Smooth muscle cell (in vitro differentiated cells): ENCODE measurements around the gene COL7A1. TPM values are rescaled to one million over a fixed set of nuclear protein-coding genes. Genes with fewer than 3 reads are reported as not detected.

Experiments used
- DNase-seq: peaks from one replicate; lab custom pipeline; 2025; ENCODE audit not compliant: unreplicated experiment; lab: John Stamatoyannopoulos, UW
- H2AFZ ChIP-seq: fragments of 200-600 bp; sonication (generic); 2 replicates; pipeline ENCODE4 v1.6.0; 2016; ENCODE audit warnings: antibody characterized with exemption, low read depth, mild to moderate bottlenecking
- H3F3A ChIP-seq: fragments of 200-600 bp; sonication (generic); 2 replicates; pipeline ENCODE4 v1.6.0; 2017; ENCODE audit warnings: antibody characterized with exemption, low read depth
- H3K27ac ChIP-seq: fragments of 200-600 bp; sonication (generic); 2 replicates; pipeline ENCODE4 v1.5.1; 2016; ENCODE audit warnings: low read depth, mild to moderate bottlenecking
- H3K27me3 ChIP-seq: fragments of 200-600 bp; sonication (generic); 2 replicates; pipeline ENCODE4 v1.6.1; 2016; ENCODE audit warnings: low read depth, mild to moderate bottlenecking
- H3K36me3 ChIP-seq: fragments of 200-600 bp; sonication (generic); 2 replicates; pipeline ENCODE4 v1.5.1; 2016; ENCODE audit warnings: low read depth
- H3K4me1 ChIP-seq: fragments of 200-600 bp; sonication (generic); 2 replicates; pipeline ENCODE4 v1.5.1; 2016; ENCODE audit warnings: low read depth
- H3K4me2 ChIP-seq: fragments of 200-600 bp; sonication (generic); 2 replicates; pipeline ENCODE4 v1.6.0; 2016; ENCODE audit warnings: mild to moderate bottlenecking
- H3K4me3 ChIP-seq: fragments of 200-600 bp; sonication (generic); 2 replicates; pipeline ENCODE4 v1.5.1; 2016; ENCODE audit warnings: mild to moderate bottlenecking
- H3K79me2 ChIP-seq: fragments of 200-600 bp; sonication (generic); 2 replicates; pipeline ENCODE4 v1.6.0; 2016; ENCODE audit warnings: low read depth, mild to moderate bottlenecking
- H3K9ac ChIP-seq: fragments of 200-600 bp; sonication (generic); 2 replicates; pipeline ENCODE4 v1.6.0; 2016; ENCODE audit warnings: low read depth
- H3K9me3 ChIP-seq: fragments of 200-600 bp; sonication (generic); replicated peaks from 2 replicates; pipeline ENCODE4 v1.5.1; 2016; ENCODE audit warnings: low read depth
- H4K20me1 ChIP-seq: fragments of 200-600 bp; sonication (generic); 2 replicates; pipeline ENCODE4 v1.6.0; 2016; ENCODE audit warnings: low read depth
- WGBS: methylation state at CpG from one replicate; pipeline ENCODE4 v1.1.7; 2016; ENCODE audit warnings: low lambda C conversion rate; 5-methylcytosine and 5-hydroxymethylcytosine counted together
- polyA plus RNA-seq: library from polyadenylated mRNA; unstranded; fragments of >200 nt; fragmentation: Nextera tagmentation; extraction: Ambion mirVana; gene quantifications from 2 replicates; pipeline ENCODE4 v1.2.1, GENCODE V29; 2016
- total RNA-seq: library from RNA; depleted of rRNA; stranded (reverse); fragments of >200 nt; gene quantifications from 2 replicates; pipeline ENCODE4 v1.2.3, GENCODE V29; 2014
- TF ChIP-seq, protein P1 (sequence below): fragments of 200-600 bp; sonication (generic); IDR thresholded peaks from 2 replicates; pipeline ENCODE4 v1.5.1; 2017; ENCODE audit warnings: borderline replicate concordance, mild to moderate bottlenecking, antibody characterized with exemption; ENCODE audit not compliant: insufficient read depth, poor library complexity, severe bottlenecking

COL7A1 gene
- total and polyA plus RNA-seq, 2 experiments from 2014 or later = 57.3 to 80.7 TPM

- H4K20me1 ChIP-seq = peaks cover 97% of the 10 kb centered on the region
- WGBS = 95% methylated on average over 4 of the region's 4 CpGs
- no peaks in the 10 kb centered on the region for H3K9me3 ChIP-seq
- no peak for DNase-seq
- no peak overlapping the region for H3K27ac ChIP-seq
- no peak overlapping the region for H3K4me3 ChIP-seq
- H3K27me3 ChIP-seq = no peaks in the 10 kb centered on the region
- H3K36me3 ChIP-seq = peaks cover 13% of the 10 kb centered on the region
- TF ChIP-seq, protein P1, sequence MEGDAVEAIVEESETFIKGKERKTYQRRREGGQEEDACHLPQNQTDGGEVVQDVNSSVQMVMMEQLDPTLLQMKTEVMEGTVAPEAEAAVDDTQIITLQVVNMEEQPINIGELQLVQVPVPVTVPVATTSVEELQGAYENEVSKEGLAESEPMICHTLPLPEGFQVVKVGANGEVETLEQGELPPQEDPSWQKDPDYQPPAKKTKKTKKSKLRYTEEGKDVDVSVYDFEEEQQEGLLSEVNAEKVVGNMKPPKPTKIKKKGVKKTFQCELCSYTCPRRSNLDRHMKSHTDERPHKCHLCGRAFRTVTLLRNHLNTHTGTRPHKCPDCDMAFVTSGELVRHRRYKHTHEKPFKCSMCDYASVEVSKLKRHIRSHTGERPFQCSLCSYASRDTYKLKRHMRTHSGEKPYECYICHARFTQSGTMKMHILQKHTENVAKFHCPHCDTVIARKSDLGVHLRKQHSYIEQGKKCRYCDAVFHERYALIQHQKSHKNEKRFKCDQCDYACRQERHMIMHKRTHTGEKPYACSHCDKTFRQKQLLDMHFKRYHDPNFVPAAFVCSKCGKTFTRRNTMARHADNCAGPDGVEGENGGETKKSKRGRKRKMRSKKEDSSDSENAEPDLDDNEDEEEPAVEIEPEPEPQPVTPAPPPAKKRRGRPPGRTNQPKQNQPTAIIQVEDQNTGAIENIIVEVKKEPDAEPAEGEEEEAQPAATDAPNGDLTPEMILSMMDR = no peak
- H3K4me2 ChIP-seq = no peak overlapping the region
- H3K79me2 ChIP-seq = no peaks in the 10 kb centered on the region
- no peaks in the 10 kb centered on the region for H3K4me1 ChIP-seq
- H2AFZ ChIP-seq = no peak overlapping the region
- H3F3A ChIP-seq = no peaks in the 10 kb centered on the region
- no peak overlapping the region for H3K9ac ChIP-seq
Measured at GRCh38 chr3:48546203-48546829, 48.8 kb downstream of the COL7A1 start.

DNA sequence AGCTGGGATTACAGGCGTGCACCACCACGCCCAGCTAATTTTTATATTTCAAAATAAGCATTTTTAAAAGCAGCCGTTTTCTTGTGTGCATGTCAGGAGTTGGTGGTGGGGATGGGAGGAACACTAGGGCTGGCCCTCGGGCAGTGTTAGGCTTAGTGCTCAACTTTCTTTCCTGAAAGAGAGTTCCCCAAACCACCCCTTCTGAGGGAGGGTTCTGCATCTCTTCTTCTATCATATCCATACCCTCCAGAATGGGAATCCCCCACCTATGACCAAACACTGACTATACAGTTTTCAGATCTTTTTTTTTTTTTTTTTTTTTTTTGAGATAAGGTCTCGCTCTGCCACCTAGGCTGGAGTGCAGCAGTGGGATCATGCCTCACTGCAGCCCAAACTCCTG lies 51.0 kb downstream of the COL7A1 start:
- no peaks in the 10 kb centered on the region for H3K9me3 ChIP-seq
- H3K79me2 ChIP-seq = no peaks in the 10 kb centered on the region
- H2AFZ ChIP-seq = no peak overlapping the region
- H3K4me2 ChIP-seq = no peak overlapping the region
- H3K27ac ChIP-seq = no peak overlapping the region
- peaks cover 13% of the 10 kb centered on the region for H3K36me3 ChIP-seq
- TF ChIP-seq, protein P1 = no peak
- no peaks in the 10 kb centered on the region for H3F3A ChIP-seq
- H3K4me3 ChIP-seq = no peak overlapping the region
- no peaks in the 10 kb centered on the region for H3K4me1 ChIP-seq
- DNase-seq = no peak
- no peak overlapping the region for H3K9ac ChIP-seq
- H4K20me1 ChIP-seq = peaks cover 97% of the 10 kb centered on the region
- WGBS = 93% methylated on average over 5 of the region's 5 CpGs
- no peaks in the 10 kb centered on the region for H3K27me3 ChIP-seq

- H3K4me1 ChIP-seq = no peaks in the 10 kb centered on the region
- H3K9me3 ChIP-seq = no peaks in the 10 kb centered on the region
- peaks cover 13% of the 10 kb centered on the region for H3K36me3 ChIP-seq
- peaks cover 97% of the 10 kb centered on the region for H4K20me1 ChIP-seq
- no peaks in the 10 kb centered on the region for H3K27me3 ChIP-seq
- H2AFZ ChIP-seq = no peak overlapping the region
- TF ChIP-seq, protein P1 = no peak
- H3K4me2 ChIP-seq = no peak overlapping the region
- no peak overlapping the region for H3K9ac ChIP-seq
- no peaks in the 10 kb centered on the region for H3F3A ChIP-seq
- WGBS = 96% methylated on average over 9 of the region's 9 CpGs
- H3K27ac ChIP-seq = no peak overlapping the region
- H3K4me3 ChIP-seq = no peak overlapping the region
- no peaks in the 10 kb centered on the region for H3K79me2 ChIP-seq
- DNase-seq = no peak
Measured at GRCh38 chr3:48543271-48543866, 51.8 kb downstream of the COL7A1 start.

DNA sequence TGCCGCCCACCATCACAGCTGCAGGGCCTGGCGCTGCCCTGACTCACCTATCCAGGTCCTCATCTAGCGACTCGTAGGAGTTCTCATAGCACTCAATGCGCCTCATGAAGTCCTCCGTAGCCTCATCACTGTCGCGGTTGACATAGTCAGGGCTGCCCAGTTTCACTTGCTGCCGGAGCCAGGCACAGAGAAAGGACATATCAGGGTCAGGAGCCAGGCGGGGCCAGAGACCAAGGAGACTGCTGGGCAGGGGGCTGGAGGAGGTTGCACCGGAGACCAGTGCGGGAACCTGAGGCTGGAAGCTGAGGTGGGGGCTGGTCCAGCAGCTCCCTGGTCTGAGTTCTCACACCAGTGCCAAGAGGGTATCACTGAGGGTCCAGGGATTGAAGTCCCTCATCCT lies 56.7 kb downstream of the COL7A1 start:
- Histone ChIP-seq H3K4me2 (no peak overlapping the region), H3K9me3 (no peaks in the 10 kb centered on the region), H3K36me3 (peaks cover 7% of the 10 kb centered on the region), H3K4me1 (no peaks in the 10 kb centered on the region), H2AFZ (no peak overlapping the region), H4K20me1 (peaks cover 92% of the 10 kb centered on the region), H3K79me2 (no peaks in the 10 kb centered on the region), H3K4me3 (no peak overlapping the region), H3F3A (no peaks in the 10 kb centered on the region), H3K9ac (no peak overlapping the region), H3K27me3 (no peaks in the 10 kb centered on the region), H3K27ac (no peak overlapping the region)
- DNase-seq = no peak
- WGBS = 98% methylated on average over 12 of the region's 12 CpGs
- TF ChIP-seq, protein P1 = no peak
